ENCODE results near the gene SUN1. TPM values are rescaled to one million over a fixed set of nuclear protein-coding genes. Genes with fewer than 3 reads are reported as not detected.

SUN1 gene
- total and polyA plus RNA-seq, 7 experiments from 2014 or later, result 39.4 to 254 (median 97.2) TPM

DNA sequence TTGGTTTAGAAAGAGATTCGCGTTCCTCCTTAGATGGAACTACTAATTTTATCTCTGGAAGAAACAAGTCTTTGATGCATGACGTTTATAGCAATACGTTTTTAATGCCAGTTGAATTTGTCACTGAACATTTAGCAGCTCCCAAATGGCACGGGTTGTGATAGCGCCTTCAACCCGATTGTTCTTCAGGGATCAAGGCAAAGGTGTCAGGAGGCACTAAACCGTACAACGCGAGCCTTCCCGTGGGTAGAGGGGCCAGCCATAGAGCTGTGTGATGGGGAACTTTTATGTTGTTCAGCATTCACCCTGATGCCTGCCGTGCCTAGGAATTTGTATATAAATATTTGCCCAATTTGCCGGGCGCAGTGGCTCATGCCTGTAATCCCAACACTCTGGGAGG lies 47.4 kb downstream of the SUN1 start:
- Mint-ChIP-seq H3K27ac (peak overlapping the region in 1 of 9 donors; percentile 37), H3K27me3 (no peaks in the 10 kb centered on the region), H3K9me3 (peaks cover 0 to 3% (median 0%) of the 10 kb centered on the region in 11 donors), H3K4me1 (peaks cover 11 to 52% (median 42%) of the 10 kb centered on the region in 7 donors), H3K36me3 (peaks cover 0 to 5% (median 3%) of the 10 kb centered on the region in 5 donors), H3K4me3 (peak overlapping the region in 7 of 10 donors; percentile 29 to 89 (median 67))
- intact Hi-C loops (cut with micrococcal nuclease), result loop anchor here (5.0 to 10.0 kb wide), 3 partner anchors 167 to 277 kb away; no protein-coding TSS in a partner anchor
- Histone ChIP-seq H3K9me3 (ENCODE audit: control insufficient read depth in 2 of 3, low read length in 3 of 3) (no peaks in the 10 kb centered on the region), H3K4me1 (ENCODE audit: control insufficient read depth in 2 of 2, insufficient read depth in 2 of 2, low read length in 2 of 2) (peaks cover 14 to 21% of the 10 kb centered on the region in 2 donors), H3K27ac (ENCODE audit: low read depth, low read length) (no peak overlapping the region), H3K4me3 (ENCODE audit: low read length) (no peak overlapping the region), H3K27me3 (ENCODE audit: control insufficient read depth in 2 of 2, insufficient read depth in 2 of 2, low read length in 2 of 2) (no peaks in the 10 kb centered on the region), H3K36me3 (ENCODE audit: control insufficient read depth in 2 of 3, insufficient read depth in 3 of 3, low read length in 3 of 3) (peaks cover 0 to 30% (median 4%) of the 10 kb centered on the region in 3 experiments)
- ATAC-seq (no peak), DNase-seq (no peak)
- POLR2A ChIA-PET, result interaction anchor here (0.6 to 1.7 kb wide), 3 partner anchors 22 to 95 kb away, joined by 3 to 4 read pairs (median 4); partner anchors contain the start of gene COX19
- CTCF ChIA-PET, result no interaction called here

DNA sequence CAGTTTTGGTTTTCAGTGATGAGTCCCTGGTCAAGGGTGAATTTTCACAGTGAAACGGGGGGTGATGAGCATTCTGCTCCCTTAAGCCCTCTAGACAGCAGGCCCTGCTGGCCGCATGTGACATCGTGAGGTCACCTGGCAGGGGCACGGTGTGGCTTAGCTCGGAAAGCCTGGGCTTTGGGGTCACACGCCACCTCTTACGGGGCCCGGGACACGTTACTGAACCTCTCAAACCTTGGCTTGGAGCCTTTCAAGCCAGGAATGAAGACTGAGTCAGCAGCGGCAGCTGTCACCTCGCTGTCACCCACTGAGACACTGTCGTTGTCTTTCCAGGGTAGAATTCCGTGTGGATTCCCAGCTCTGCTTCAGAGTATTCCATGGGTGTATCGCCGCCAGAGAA lies 48.2 kb downstream of the SUN1 start:
- H3K4me1 Mint-ChIP-seq, result peaks cover 11 to 56% (median 46%) of the 10 kb centered on the region in 7 donors
- peaks cover 0 to 5% (median 3%) of the 10 kb centered on the region in 5 donors for H3K36me3 Mint-ChIP-seq
- Histone ChIP-seq H3K27me3 (ENCODE audit: control insufficient read depth in 2 of 2, insufficient read depth in 2 of 2, low read length in 2 of 2) (no peaks in the 10 kb centered on the region), H3K9me3 (ENCODE audit: control insufficient read depth in 2 of 3, low read length in 3 of 3) (no peaks in the 10 kb centered on the region), H3K27ac (ENCODE audit: low read depth, low read length) (no peak overlapping the region), H3K36me3 (ENCODE audit: control insufficient read depth in 2 of 3, insufficient read depth in 3 of 3, low read length in 3 of 3) (peaks cover 0 to 34% (median 4%) of the 10 kb centered on the region in 3 experiments), H3K4me3 (ENCODE audit: low read length) (no peak overlapping the region), H3K4me1 (ENCODE audit: control insufficient read depth in 2 of 2, insufficient read depth in 2 of 2, low read length in 2 of 2) (peaks cover 14 to 20% of the 10 kb centered on the region in 2 donors)
- no peaks in the 10 kb centered on the region for H3K27me3 Mint-ChIP-seq
- H3K4me3 Mint-ChIP-seq, result peak overlapping the region in 2 of 10 donors; percentile 12 to 41
- POLR2A ChIA-PET, result no interaction called here
- intact Hi-C loops (cut with micrococcal nuclease), result no loop called here
- ATAC-seq, result no peak
- peak overlapping the region in 1 of 9 donors; percentile 14 for H3K27ac Mint-ChIP-seq
- no peak for DNase-seq
- peaks cover 0 to 3% (median 0%) of the 10 kb centered on the region in 11 donors for H3K9me3 Mint-ChIP-seq
- CTCF ChIA-PET, result no interaction called here

DNA sequence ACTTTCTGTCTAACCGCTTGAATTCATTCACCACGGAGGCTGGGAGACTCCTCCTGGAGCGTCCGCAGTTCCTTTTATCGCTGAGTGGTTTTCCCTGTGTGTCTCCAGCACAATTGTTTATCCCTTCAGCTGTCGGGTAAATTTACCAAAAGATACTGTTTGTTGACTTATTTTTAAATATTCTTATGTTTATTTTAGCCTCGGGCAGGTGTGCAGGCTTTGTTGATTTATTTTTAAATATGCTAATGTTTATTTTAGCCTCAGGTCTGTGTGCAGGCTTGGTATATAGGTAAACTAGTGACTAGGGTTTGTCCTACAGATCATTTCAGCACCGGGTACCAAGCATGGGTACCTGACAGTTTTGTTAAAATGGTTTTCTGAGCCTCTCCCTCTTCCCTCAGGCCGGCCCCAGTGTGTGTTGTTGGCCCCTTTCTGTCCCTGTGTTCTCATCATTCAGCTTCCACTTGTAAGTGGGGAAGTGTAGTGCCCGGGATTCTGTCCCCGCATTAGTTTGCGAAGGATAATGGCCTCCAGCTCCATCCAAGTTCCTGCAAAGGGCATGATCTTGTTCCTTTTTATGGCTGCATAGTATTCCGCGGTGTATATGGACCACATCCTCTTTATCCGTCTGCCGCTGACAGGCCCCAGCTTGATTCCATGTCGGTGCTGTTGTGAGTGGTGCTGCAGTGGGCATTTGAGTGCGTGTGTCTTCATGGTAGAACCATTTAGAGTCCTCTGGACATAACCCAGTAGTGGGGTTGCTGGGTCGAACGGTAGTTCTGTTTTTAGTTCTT lies 49.4 kb downstream of the SUN1 start:
- H3K9me3 Mint-ChIP-seq, result peaks cover 0 to 3% (median 0%) of the 10 kb centered on the region in 11 donors
- peaks cover 14 to 16% of the 10 kb centered on the region in 2 donors for H3K4me1 ChIP-seq (ENCODE audit: control insufficient read depth in 2 of 2, insufficient read depth in 2 of 2, low read length in 2 of 2)
- no peaks in the 10 kb centered on the region for H3K9me3 ChIP-seq (ENCODE audit: control insufficient read depth in 2 of 3, low read length in 3 of 3)
- H3K27me3 Mint-ChIP-seq, result no peaks in the 10 kb centered on the region
- H3K27me3 ChIP-seq (ENCODE audit: control insufficient read depth in 2 of 2, insufficient read depth in 2 of 2, low read length in 2 of 2), result no peaks in the 10 kb centered on the region
- peaks cover 0 to 5% (median 3%) of the 10 kb centered on the region in 5 donors for H3K36me3 Mint-ChIP-seq
- peaks cover 11 to 59% (median 46%) of the 10 kb centered on the region in 7 donors for H3K4me1 Mint-ChIP-seq
- CTCF ChIA-PET, result no interaction called here
- POLR2A ChIA-PET, result interaction anchor here (0.7 to 0.9 kb wide), 2 partner anchors 42 to 149 kb away, joined by 3 read pairs; no protein-coding TSS in a partner anchor
- no peak for DNase-seq
- intact Hi-C loops (cut with micrococcal nuclease), result no loop called here
- H3K27ac ChIP-seq (ENCODE audit: low read depth, low read length), result no peak overlapping the region
- ATAC-seq, result no peak
- H3K4me3 ChIP-seq (ENCODE audit: low read length), result no peak overlapping the region
- H3K36me3 ChIP-seq (ENCODE audit: control insufficient read depth in 2 of 3, insufficient read depth in 3 of 3, low read length in 3 of 3), result peaks cover 0 to 46% (median 8%) of the 10 kb centered on the region in 3 experiments
- H3K27ac Mint-ChIP-seq, result no peak overlapping the region
- peak overlapping the region in 2 of 10 donors; percentile 35 to 44 for H3K4me3 Mint-ChIP-seq

DNA sequence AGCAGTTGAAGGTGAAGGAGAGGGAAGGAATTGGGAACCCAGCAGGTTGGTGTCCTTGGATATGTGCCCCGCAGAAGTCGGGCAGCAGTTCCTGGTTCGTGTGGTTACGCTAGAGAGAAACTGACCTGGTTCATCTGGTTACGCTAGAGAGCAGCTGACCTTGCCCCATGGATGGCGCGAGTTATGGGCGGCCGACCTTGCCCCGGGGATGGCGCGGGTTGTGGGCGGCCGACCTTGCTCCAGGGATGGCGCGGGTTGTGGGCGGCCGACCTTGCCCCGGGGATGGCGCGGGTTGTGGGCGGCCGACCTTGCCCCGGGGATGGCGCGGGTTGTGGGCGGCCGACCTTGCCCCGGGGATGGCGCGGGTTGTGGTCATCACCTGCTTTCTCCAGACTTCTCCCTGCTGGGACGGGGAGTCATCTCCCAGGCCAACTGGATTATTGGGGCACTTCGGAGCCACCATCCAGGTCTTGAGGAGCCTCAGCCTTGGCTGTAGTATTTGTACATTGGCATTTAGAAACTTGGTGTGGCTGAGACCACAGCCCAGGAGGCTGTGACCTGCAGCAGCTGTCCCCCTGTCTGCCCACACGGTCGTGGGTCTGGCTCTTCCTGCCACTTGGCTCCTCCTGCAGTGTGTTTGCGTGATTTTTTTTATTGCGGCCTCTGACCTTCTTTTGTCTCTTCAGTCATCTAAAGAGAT lies 50.2 kb downstream of the SUN1 start:
- Mint-ChIP-seq H3K36me3 (peaks cover 0 to 5% (median 3%) of the 10 kb centered on the region in 5 donors), H3K4me1 (peaks cover 11 to 59% (median 46%) of the 10 kb centered on the region in 7 donors), H3K9me3 (peaks cover 0 to 3% (median 0%) of the 10 kb centered on the region in 11 donors), H3K27ac (no peak overlapping the region), H3K27me3 (no peaks in the 10 kb centered on the region), H3K4me3 (peak overlapping the region in 1 of 10 donors; percentile 35)
- peaks cover 0 to 50% (median 11%) of the 10 kb centered on the region in 3 experiments for H3K36me3 ChIP-seq (ENCODE audit: control insufficient read depth in 2 of 3, insufficient read depth in 3 of 3, low read length in 3 of 3)
- no peak for DNase-seq
- ChIA-PET POLR2A (interaction anchor here (0.7 to 0.9 kb wide), 2 partner anchors 41 to 148 kb away, joined by 3 read pairs; no protein-coding TSS in a partner anchor), CTCF (no interaction called here)
- intact Hi-C loops (cut with micrococcal nuclease), result no loop called here
- no peaks in the 10 kb centered on the region for H3K27me3 ChIP-seq (ENCODE audit: control insufficient read depth in 2 of 2, insufficient read depth in 2 of 2, low read length in 2 of 2)
- H3K27ac ChIP-seq (ENCODE audit: low read depth, low read length), result no peak overlapping the region
- no peaks in the 10 kb centered on the region for H3K9me3 ChIP-seq (ENCODE audit: control insufficient read depth in 2 of 3, low read length in 3 of 3)
- no peak for ATAC-seq
- no peak overlapping the region for H3K4me3 ChIP-seq (ENCODE audit: low read length)
- peaks cover 14 to 16% of the 10 kb centered on the region in 2 donors for H3K4me1 ChIP-seq (ENCODE audit: control insufficient read depth in 2 of 2, insufficient read depth in 2 of 2, low read length in 2 of 2)

- H3K4me3 Mint-ChIP-seq, result no peak overlapping the region
- Histone ChIP-seq H3K9me3 (ENCODE audit: control insufficient read depth in 2 of 3, low read length in 3 of 3) (no peaks in the 10 kb centered on the region), H3K4me3 (ENCODE audit: low read length) (no peak overlapping the region), H3K36me3 (ENCODE audit: control insufficient read depth in 2 of 3, insufficient read depth in 3 of 3, low read length in 3 of 3) (peaks cover 0 to 59% (median 18%) of the 10 kb centered on the region in 3 experiments), H3K4me1 (ENCODE audit: control insufficient read depth in 2 of 2, insufficient read depth in 2 of 2, low read length in 2 of 2) (peaks cover 9 to 10% of the 10 kb centered on the region in 2 donors), H3K27me3 (ENCODE audit: control insufficient read depth in 2 of 2, insufficient read depth in 2 of 2, low read length in 2 of 2) (no peaks in the 10 kb centered on the region), H3K27ac (ENCODE audit: low read depth, low read length) (no peak overlapping the region)
- ChIA-PET POLR2A (no interaction called here), CTCF (interaction anchor here (0.7 to 0.9 kb wide), 2 partner anchors 11 to 109 kb away, joined by 3 to 4 read pairs; no protein-coding TSS in a partner anchor)
- ATAC-seq (no peak), DNase-seq (no peak)
- peaks cover 9 to 54% (median 42%) of the 10 kb centered on the region in 7 donors for H3K4me1 Mint-ChIP-seq
- H3K27ac Mint-ChIP-seq, result no peak overlapping the region
- peaks cover 0 to 3% (median 0%) of the 10 kb centered on the region in 11 donors for H3K9me3 Mint-ChIP-seq
- H3K27me3 Mint-ChIP-seq, result no peaks in the 10 kb centered on the region
- intact Hi-C loops (cut with micrococcal nuclease), result no loop called here
- peaks cover 0 to 7% (median 5%) of the 10 kb centered on the region in 5 donors for H3K36me3 Mint-ChIP-seq
Observed at GRCh38 chr7:883055-884021, 51.1 kb downstream of the SUN1 start.

Data from naive thymus-derived CD4-positive, alpha-beta T cell (primary cell).